K562 (cell line): ENCODE data around the gene CSKMT.

Experiments used
- BDP1 ChIP-seq: IDR thresholded peaks from 3 replicates; pipeline ENCODE4 v1.6.1; 2011; ENCODE audit not compliant: insufficient read length, insufficient read depth
- HMG20B ChIP-seq: fragments of 250-450 bp; sonication (Bioruptor Pico); IDR thresholded peaks from 2 replicates; pipeline ENCODE4 v1.5.0; 2021; ENCODE audit warnings: mild to moderate bottlenecking
- POLR2AphosphoS5 ChIP-seq: IDR thresholded peaks from 2 replicates; pipeline ENCODE4 v1.6.1; 2011; ENCODE audit warnings: mild to moderate bottlenecking, low read depth, low read length, moderate library complexity; ENCODE audit not compliant: control insufficient read depth, insufficient read depth
- PRPF4 ChIP-seq: fragments of 200-400 bp; formaldehyde crosslinking; IDR thresholded peaks from one replicate; pipeline ENCODE4 v1.6.1; 2017; ENCODE audit warnings: low read length, low read depth, mild to moderate bottlenecking; ENCODE audit not compliant: insufficient read depth, poor library complexity, severe bottlenecking
- RAD21 ChIP-seq, 2 experiments: fragments of 250-450 bp in 1 of 2; fragments of 450-650 bp in 1 of 2; sonication (Bioruptor Pico) in 1 of 2; formaldehyde crosslinking in 1 of 2; IDR thresholded peaks in 1 of 2; conservative IDR thresholded peaks in 1 of 2; 2 replicates each; pipeline versions ENCODE4 v1.4.0 to v1.8.0; 2020 to 2022; ENCODE audit warnings: mild to moderate bottlenecking in 2 of 2, moderate library complexity in 1 of 2
- YY1 ChIP-seq, 3 experiments: IDR thresholded peaks; 2 replicates each; pipeline ENCODE4 v1.6.1; 2011; ENCODE audit warnings: low read length in 2 of 3, mild to moderate bottlenecking in 2 of 3, moderate library complexity in 2 of 3, borderline replicate concordance in 1 of 3, control low read depth in 1 of 3, low read depth in 1 of 3; ENCODE audit not compliant: insufficient read depth in 3 of 3, insufficient replicate concordance in 2 of 3, control insufficient read depth in 1 of 3, insufficient read length in 1 of 3; ENCODE audit errors: extremely low read depth in 1 of 3
- ZNF551 ChIP-seq: fragments of 250-450 bp; sonication (Bioruptor Pico); IDR thresholded peaks from 2 replicates; pipeline ENCODE4 v1.5.0; 2021; ENCODE audit warnings: mild to moderate bottlenecking, moderate library complexity

- TF ChIP-seq POLR2AphosphoS5 (no peak), ZNF551 (CRISPR knock-in tag) (no peak), YY1 (IDR thresholded peaks at IDR 0.05; ENCODE audit: borderline replicate concordance in 1 of 3, control insufficient read depth in 1 of 3, extremely low read depth in 1 of 3, insufficient read depth in 3 of 3, insufficient read length in 1 of 3, insufficient replicate concordance in 2 of 3, low read depth in 1 of 3, low read length in 2 of 3) (no peak), PRPF4 (no peak), BDP1 (no peak), RAD21 (CRISPR knock-in tag; conservative IDR thresholded peaks at IDR 0.05 in 1 of 2, IDR thresholded peaks at IDR 0.05 in 1 of 2) (no peak), HMG20B (no peak)
Measured at GRCh38 chr11:62710001-62710345, 44.9 kb downstream of the CSKMT start.
